GM15510 (cell line): Measurements from ENCODE around the gene MYBPC1.

Experiments
- POLR2A ChIP-seq: IDR thresholded peaks from 3 replicates; pipeline ENCODE4 v1.6.1; 2011; ENCODE audit warnings: borderline replicate concordance; ENCODE audit not compliant: insufficient read length; ENCODE audit errors: extremely low read depth

Gene MYBPC1

GRCh38 chr12:101619858-101620761, 25.3 kb downstream of the MYBPC1 start:
- no peak for TF ChIP-seq POLR2A

- TF ChIP-seq POLR2A = no peak
Observed at GRCh38 chr12:101620762-101621133, 26.0 kb downstream of the MYBPC1 start.

- TF ChIP-seq POLR2A = no peak
Observed at GRCh38 chr12:101628676-101629075, 33.9 kb downstream of the MYBPC1 start.

GRCh38 chr12:101634724-101635123, 40.0 kb downstream of the MYBPC1 start:
- TF ChIP-seq POLR2A = no peak

- TF ChIP-seq POLR2A = no peak
Observed at GRCh38 chr12:101637936-101638335, 43.2 kb downstream of the MYBPC1 start.

GRCh38 chr12:101642115-101643067, 47.6 kb downstream of the MYBPC1 start:
- no peak for TF ChIP-seq POLR2A

GRCh38 chr12:101647711-101648110, 52.9 kb downstream of the MYBPC1 start:
- TF ChIP-seq POLR2A = no peak

GRCh38 chr12:101648195-101648594, 53.4 kb downstream of the MYBPC1 start:
- TF ChIP-seq POLR2A = no peak

GRCh38 chr12:101650346-101651117, 55.8 kb downstream of the MYBPC1 start:
- TF ChIP-seq POLR2A = no peak

- TF ChIP-seq POLR2A = no peak
Observed at GRCh38 chr12:101653030-101653429, 58.3 kb downstream of the MYBPC1 start.

- no peak for TF ChIP-seq POLR2A
Observed at GRCh38 chr12:101653503-101653902, 58.7 kb downstream of the MYBPC1 start.

- no peak for TF ChIP-seq POLR2A
Observed at GRCh38 chr12:101654442-101654841, 59.7 kb downstream of the MYBPC1 start.

- no peak for TF ChIP-seq POLR2A
Observed at GRCh38 chr12:101655393-101655792, 60.6 kb downstream of the MYBPC1 start.

GRCh38 chr12:101663298-101663697, 68.5 kb downstream of the MYBPC1 start:
- TF ChIP-seq POLR2A = no peak
